Lower leg skin (tissue), 4 donors: ENCODE results near the gene SLC25A44. TPM values are rescaled to one million over a fixed set of nuclear protein-coding genes. Genes with fewer than 3 reads are reported as not detected.

Source experiments
- DNase-seq, 2 donors: peaks; one replicate each; pipeline ENCODE4 v3.0.0-alpha.2; 2019; ENCODE audit warnings: low spot score in 2 of 2
- H3K4me3 ChIP-seq: fragments of 200-600 bp; sonication (generic); 2 replicates; pipeline ENCODE4 v1.5.1; 2017; ENCODE audit warnings: mild to moderate bottlenecking, low read depth; ENCODE audit not compliant: poor library complexity, severe bottlenecking
- CTCF ChIP-seq, 3 donors: fragments of 450-650 bp; IDR thresholded peaks; one replicate each; pipeline ENCODE4 v1.5.1; 2016; ENCODE audit warnings: antibody characterized with exemption in 3 of 3, mild to moderate bottlenecking in 3 of 3, moderate library complexity in 2 of 3
- POLR2A ChIP-seq, 2 donors: fragments of 450-650 bp; IDR thresholded peaks; one replicate each; pipeline ENCODE4 v1.6.1; 2016 to 2017; ENCODE audit warnings: antibody characterized with exemption in 2 of 2, mild to moderate bottlenecking in 1 of 2, moderate library complexity in 1 of 2
- WGBS, 2 donors: methylation state at CpG; one replicate each; pipeline ENCODE4 v1.1.5; 2018; 5-methylcytosine and 5-hydroxymethylcytosine counted together
- intact Hi-C: fragments of 100-400 bp; cut with DNase I; formaldehyde crosslinking; loops from one replicate; pipeline ENCODE4 v1.15.0; 2023; ENCODE audit warnings: low total_unique reads
- total RNA-seq, 4 donors: library from RNA; depleted of rRNA; stranded (reverse); fragments of >200 nt; gene quantifications; one replicate each; pipeline ENCODE4 v1.1.0, GENCODE V29; 2016

Gene SLC25A44
- total RNA-seq, 4 donors from 2014 or later: 11.3 to 15.3 (median 13.3) TPM

GRCh38 chr1:156153362-156153761 lies 40.5 kb upstream of the SLC25A44 start, which contains the start of gene SEMA4A:
Gene SEMA4A (plus strand): TSS chr1:156153585. CDS start chr1:156154579, 994 bp downstream.
- H3K4me3 ChIP-seq: no peak within 1 kb of the TSS
- WGBS, 2 donors: 34 to 65% methylated on average over 10 of the region's 10 CpGs
- no peak for TF ChIP-seq CTCF (IDR thresholded peaks at IDR 0.05)
- intact Hi-C loops: loop anchor here (10.0 kb wide), 1 partner anchor 51 kb away; no protein-coding TSS in a partner anchor
- DNase-seq: peak in 1 of 2 donors; percentile 66

GRCh38 chr1:156154317-156154749 lies 39.6 kb upstream of the SLC25A44 start:
- WGBS, 2 donors: 37 to 45% methylated on average over 11 of the region's 11 CpGs
- no peak overlapping the region for H3K4me3 ChIP-seq
- TF ChIP-seq CTCF (IDR thresholded peaks at IDR 0.05) (no peak), POLR2A (IDR thresholded peaks at IDR 0.05) (no peak)
- intact Hi-C loops: loop anchor here (10.0 kb wide), 1 partner anchor 50 kb away; no protein-coding TSS in a partner anchor
- DNase-seq: no peak

GRCh38 chr1:156155756-156156510 lies 38.0 kb upstream of the SLC25A44 start:
- H3K4me3 ChIP-seq: no peak overlapping the region
- 68 to 71% methylated on average over 12 of the region's 12 CpGs for whole genome bisulfite sequencing, 2 donors
- intact Hi-C loops: loop anchor here (10.0 kb wide), 1 partner anchor 49 kb away; no protein-coding TSS in a partner anchor
- DNase-seq: no peak
- TF ChIP-seq CTCF (IDR thresholded peaks at IDR 0.05) (no peak), POLR2A (IDR thresholded peaks at IDR 0.05) (no peak)

GRCh38 chr1:156157506-156157905 lies 36.4 kb upstream of the SLC25A44 start:
- DNase-seq: no peak
- WGBS, 2 donors: 86 to 92% methylated on average over 3 of the region's 3 CpGs
- H3K4me3 ChIP-seq: no peak overlapping the region
- intact Hi-C loops: loop anchor here (10.0 kb wide), 1 partner anchor 47 kb away; no protein-coding TSS in a partner anchor
- TF ChIP-seq POLR2A (IDR thresholded peaks at IDR 0.05) (no peak), CTCF (IDR thresholded peaks at IDR 0.05) (no peak)

GRCh38 chr1:156157966-156158365 lies 35.9 kb upstream of the SLC25A44 start:
- intact Hi-C loops: loop anchor here (10.0 kb wide), 1 partner anchor 47 kb away; no protein-coding TSS in a partner anchor
- TF ChIP-seq CTCF (IDR thresholded peaks at IDR 0.05) (no peak), POLR2A (IDR thresholded peaks at IDR 0.05) (no peak)
- H3K4me3 ChIP-seq: no peak overlapping the region
- DNase-seq: no peak
- WGBS, 2 donors: 86 to 88% methylated on average over 5 of the region's 5 CpGs
